ENCODE data around the gene TNNT1. TPM values are rescaled to one million over a fixed set of nuclear protein-coding genes. Genes with fewer than 3 reads are reported as not detected.

The TNNT1 gene
- total RNA-seq, 1 donor from 2014 or later = 5.5 TPM

DNA sequence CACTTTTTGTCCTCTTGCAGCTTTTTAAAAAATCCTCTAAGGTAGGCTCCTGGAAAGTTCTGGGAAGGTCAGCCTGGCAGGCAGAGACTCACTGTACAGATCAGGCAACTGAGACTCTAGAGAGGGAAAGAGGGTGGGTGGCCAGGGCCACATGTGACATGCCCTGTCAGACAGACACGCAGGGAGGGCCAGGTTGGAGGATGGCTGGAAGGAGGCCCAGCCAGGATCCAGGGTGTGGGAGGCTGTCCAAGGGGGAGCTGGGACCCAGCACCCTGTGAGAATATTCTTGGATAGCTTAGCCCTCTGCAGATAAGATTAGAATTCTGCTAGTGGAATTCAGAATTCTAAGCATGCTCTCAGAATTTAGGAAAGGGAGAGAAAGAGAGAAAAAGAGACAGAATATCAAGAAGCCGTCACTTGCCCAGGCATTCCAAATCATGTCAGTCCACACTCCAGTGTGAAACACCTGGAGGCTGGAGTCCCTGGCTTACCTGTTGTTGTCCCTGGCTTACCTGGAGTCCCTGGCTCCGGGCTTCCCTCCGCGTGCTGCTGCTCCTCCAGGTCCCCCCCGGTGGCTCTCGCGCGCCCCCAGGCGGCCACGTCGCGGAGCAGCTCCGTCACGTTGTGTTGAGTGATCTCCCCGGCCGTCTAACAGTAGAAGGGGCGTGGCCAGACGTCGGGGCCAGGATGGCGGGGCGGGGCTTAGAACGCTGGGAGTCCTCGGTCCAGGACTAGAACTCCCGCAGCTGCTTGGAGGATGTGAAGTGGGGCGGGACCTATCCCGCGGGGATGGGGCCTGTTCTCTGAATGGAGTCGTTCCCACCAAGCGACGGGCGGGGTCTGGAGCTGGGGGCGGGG lies 11.4 kb upstream of the TNNT1 start:
- Mint-ChIP-seq H3K4me3 (ENCODE audit: low read depth) (no peak overlapping the region), H3K27me3 (peaks cover 38% of the 10 kb centered on the region), H3K36me3 (ENCODE audit: insufficient read depth) (no peaks in the 10 kb centered on the region), H3K4me1 (ENCODE audit: low read depth) (peaks cover 2% of the 10 kb centered on the region), H3K9me3 (ENCODE audit: low read depth) (no peaks in the 10 kb centered on the region), H3K27ac (no peak overlapping the region)
- peak; percentile 85 for DNase-seq (ENCODE audit: low spot score, unreplicated experiment)
- TF ChIP-seq, protein P1, sequence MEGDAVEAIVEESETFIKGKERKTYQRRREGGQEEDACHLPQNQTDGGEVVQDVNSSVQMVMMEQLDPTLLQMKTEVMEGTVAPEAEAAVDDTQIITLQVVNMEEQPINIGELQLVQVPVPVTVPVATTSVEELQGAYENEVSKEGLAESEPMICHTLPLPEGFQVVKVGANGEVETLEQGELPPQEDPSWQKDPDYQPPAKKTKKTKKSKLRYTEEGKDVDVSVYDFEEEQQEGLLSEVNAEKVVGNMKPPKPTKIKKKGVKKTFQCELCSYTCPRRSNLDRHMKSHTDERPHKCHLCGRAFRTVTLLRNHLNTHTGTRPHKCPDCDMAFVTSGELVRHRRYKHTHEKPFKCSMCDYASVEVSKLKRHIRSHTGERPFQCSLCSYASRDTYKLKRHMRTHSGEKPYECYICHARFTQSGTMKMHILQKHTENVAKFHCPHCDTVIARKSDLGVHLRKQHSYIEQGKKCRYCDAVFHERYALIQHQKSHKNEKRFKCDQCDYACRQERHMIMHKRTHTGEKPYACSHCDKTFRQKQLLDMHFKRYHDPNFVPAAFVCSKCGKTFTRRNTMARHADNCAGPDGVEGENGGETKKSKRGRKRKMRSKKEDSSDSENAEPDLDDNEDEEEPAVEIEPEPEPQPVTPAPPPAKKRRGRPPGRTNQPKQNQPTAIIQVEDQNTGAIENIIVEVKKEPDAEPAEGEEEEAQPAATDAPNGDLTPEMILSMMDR (IDR thresholded peaks at IDR 0.05; ENCODE audit: unreplicated experiment) = peak; percentile 92

DNA sequence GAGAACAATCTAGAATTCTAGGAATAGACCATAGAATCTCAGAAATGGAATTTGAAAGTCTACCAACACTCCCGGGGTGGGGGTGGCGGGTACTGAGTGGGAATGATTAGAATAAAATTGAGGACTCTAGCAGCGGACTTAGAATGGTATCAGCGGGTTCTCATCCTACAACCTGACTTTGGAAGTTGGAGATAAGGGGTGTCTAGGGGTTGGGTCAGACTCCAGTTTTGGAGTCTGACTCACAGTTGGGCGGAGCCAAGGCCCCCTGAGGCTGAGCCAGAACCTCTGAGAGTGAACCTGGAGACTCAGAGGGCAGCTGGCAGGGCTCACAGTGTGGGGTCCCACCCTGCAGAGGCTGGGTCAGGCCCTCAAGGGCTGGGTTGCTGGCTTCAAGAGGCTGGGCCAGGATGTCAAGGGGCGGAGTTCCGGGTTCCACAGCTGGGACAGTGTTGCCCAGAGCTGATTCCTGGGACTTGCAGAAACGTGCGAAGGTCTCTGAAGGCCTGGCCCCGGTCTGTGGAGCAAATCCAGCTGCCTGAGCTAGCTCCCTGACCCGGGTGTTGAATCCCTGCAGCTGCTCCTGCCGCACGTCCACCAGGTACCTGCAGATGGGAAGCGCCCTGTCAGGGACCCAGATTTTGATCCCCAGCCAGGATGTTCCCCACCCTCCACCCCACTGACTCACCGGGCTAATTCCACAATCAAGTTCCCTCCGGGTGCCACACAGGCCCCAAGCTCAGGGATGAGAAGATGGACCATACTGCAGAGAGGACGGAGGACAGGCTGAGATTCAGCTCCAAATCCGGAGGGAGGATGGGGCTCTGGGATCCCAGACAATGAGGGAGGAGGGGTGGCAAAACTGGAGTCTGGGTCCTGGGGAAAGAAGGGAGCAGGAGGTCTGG lies 10.1 kb upstream of the TNNT1 start:
- Mint-ChIP-seq H3K9me3 (ENCODE audit: low read depth) (no peaks in the 10 kb centered on the region), H3K36me3 (ENCODE audit: insufficient read depth) (no peaks in the 10 kb centered on the region), H3K27ac (no peak overlapping the region), H3K4me3 (ENCODE audit: low read depth) (no peak overlapping the region), H3K4me1 (ENCODE audit: low read depth) (peaks cover 2% of the 10 kb centered on the region), H3K27me3 (peaks cover 43% of the 10 kb centered on the region)
- TF ChIP-seq, protein P1 (IDR thresholded peaks at IDR 0.05; ENCODE audit: unreplicated experiment) = no peak
- DNase-seq (ENCODE audit: low spot score, unreplicated experiment) = no peak

DNA sequence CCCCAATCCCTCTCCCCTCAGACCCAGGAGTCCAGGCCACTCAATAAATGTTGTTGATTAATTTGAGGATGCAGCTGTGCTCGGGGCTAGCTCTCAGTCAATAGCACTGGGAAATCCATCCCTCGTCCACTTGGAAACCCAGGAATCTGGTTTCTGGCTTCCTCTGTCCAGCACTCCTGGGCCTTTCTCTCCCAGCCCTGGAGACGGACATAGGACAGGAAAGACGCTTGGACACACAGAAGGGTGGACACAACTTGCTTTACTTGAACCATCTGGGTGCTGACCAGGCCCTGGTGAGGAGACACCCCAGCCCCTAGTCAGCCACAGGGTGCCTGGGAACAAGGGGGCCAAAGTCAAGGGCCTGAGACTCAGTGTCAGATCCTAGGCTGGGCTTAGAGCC lies 9.4 kb upstream of the TNNT1 start:
- TF ChIP-seq, protein P1 (IDR thresholded peaks at IDR 0.05; ENCODE audit: unreplicated experiment) = no peak
- Mint-ChIP-seq H3K27ac (no peak overlapping the region), H3K9me3 (ENCODE audit: low read depth) (no peaks in the 10 kb centered on the region), H3K27me3 (peaks cover 39% of the 10 kb centered on the region), H3K4me3 (ENCODE audit: low read depth) (no peak overlapping the region), H3K36me3 (ENCODE audit: insufficient read depth) (no peaks in the 10 kb centered on the region), H3K4me1 (ENCODE audit: low read depth) (peaks cover 2% of the 10 kb centered on the region)
- no peak for DNase-seq (ENCODE audit: low spot score, unreplicated experiment)

DNA sequence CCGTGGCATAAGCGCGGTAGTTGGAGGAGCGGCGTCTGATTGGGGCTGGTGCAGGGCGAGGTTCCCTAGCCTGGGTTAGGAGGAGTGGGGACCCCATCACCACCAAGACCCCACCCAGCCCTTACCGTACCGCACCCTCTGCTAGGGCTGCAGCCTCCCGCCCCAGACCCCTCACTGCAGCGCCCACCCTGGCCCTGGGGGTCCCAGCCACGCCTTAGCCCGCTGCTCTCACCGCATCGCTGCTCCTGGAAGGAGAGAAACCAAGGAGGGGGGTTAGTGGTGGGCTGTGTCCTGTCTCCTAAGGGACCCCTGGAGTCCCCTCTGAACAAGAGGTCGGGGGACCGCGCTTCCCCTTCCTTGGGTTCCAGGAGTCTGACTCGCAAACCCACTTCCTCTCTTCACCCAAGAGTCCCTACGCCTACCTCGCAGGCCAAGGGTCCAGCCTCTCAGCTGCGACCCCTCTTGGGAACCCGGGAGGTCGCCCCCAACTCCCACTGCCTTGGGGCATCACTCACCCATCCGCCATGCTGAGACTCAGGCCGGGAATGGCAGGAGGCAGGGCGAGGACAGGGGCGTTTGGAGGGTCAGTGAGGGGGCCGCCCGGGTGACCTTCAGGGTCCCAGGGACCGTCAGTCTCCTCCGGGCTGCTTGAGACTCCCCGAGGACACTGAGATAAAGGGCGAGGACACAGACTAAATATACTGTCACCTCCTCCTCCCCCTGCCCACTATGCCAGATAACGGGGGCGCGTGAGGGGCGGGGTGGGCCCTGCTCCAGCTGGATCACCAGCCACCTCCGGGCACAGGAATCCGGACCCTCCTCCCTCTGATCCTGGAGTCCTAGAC lies 8.3 kb upstream of the TNNT1 start, which contains the start of gene TNNI3:
Gene TNNI3 (minus strand): TSS at position 669 of the 845 bp plus-strand sequence. CDS start 143 bp downstream, at position 526.
- peaks cover 2% of the 10 kb centered on the region for H3K4me1 Mint-ChIP-seq (ENCODE audit: low read depth)
- H3K27me3 Mint-ChIP-seq = peaks cover 36% of the 10 kb centered on the region
- peak within 1 kb of the TSS; percentile 75 for H3K4me3 Mint-ChIP-seq (ENCODE audit: low read depth)
- H3K27ac Mint-ChIP-seq = no peak within 1 kb of the TSS
- H3K36me3 Mint-ChIP-seq (ENCODE audit: insufficient read depth) = no peaks in the 10 kb centered on the region
- no peaks in the 10 kb centered on the region for H3K9me3 Mint-ChIP-seq (ENCODE audit: low read depth)
- DNase-seq (ENCODE audit: low spot score, unreplicated experiment) = no peak
- TF ChIP-seq, protein P1 (IDR thresholded peaks at IDR 0.05; ENCODE audit: unreplicated experiment) = no peak

Data from progenitor cell of endocrine pancreas (in vitro differentiated cells).